Pancreas (tissue), 10 donors: ENCODE measurements around the gene MANF. TPM values are rescaled to one million over a fixed set of nuclear protein-coding genes. Genes with fewer than 3 reads are reported as not detected.
"Not testable (repeated sequence)": the region's sequence is repeated elsewhere in the genome, so short reads cannot be mapped to it uniquely, and the experiment has no call there.

ENCODE experiments used
- ATAC-seq, 4 donors: fragments of 200-7000 bp; cut with Tn5 transposase; one replicate each; pipeline versions ENCODE4 v1.8.0 to v1.9.1; 2020; ENCODE audit warnings: mild to moderate bottlenecking in 4 of 4, moderate library complexity in 4 of 4
- DNase-seq, 6 donors: peaks; one replicate each; pipeline ENCODE4 v3.0.0-alpha.2; 2020
- FAIRE-seq: peaks from 2 replicates; lab custom pipeline; 2012; peaks lifted over from hg19 to GRCh38; lab: Jason Lieb, UNC
- H3K27ac ChIP-seq, 4 donors: fragments of 200-600 bp; sonication (generic); 1 replicate in 3 of 4; 2 replicates in 1 of 4; pipeline versions ENCODE4 v1.5.0 to v1.8.0; 2020
- H3K27me3 ChIP-seq, 4 donors: fragments of 200-600 bp; one replicate each; pipeline ENCODE4 v1.8.0; 2021
- H3K36me3 ChIP-seq, 3 donors: fragments of 200-600 bp; sonication (generic) in 1 of 3; one replicate each; pipeline versions ENCODE4 v1.5.0 to v1.8.0; 2020 to 2021
- H3K4me1 ChIP-seq, 3 donors: fragments of 200-600 bp; one replicate each; pipeline ENCODE4 v1.8.0; 2021
- H3K4me3 ChIP-seq, 4 donors: fragments of 200-600 bp; sonication (generic) in 2 of 4; one replicate each; pipeline versions ENCODE4 v1.5.0 to v1.8.0; 2020 to 2021
- H3K9me3 ChIP-seq, 4 donors: fragments of 200-600 bp; one replicate each; pipeline ENCODE4 v1.8.0; 2021
- CTCF ChIP-seq, 4 donors: fragments of 200-600 bp; sonication (generic) in 3 of 4; IDR thresholded peaks; one replicate each; pipeline versions ENCODE4 v1.5.0 to v1.8.0; 2021; ENCODE audit warnings: antibody characterized with exemption in 4 of 4
- WGBS, 2 donors: extraction: QIAGEN DNeasy Blood & Tissue Kit; methylation state at CpG; one replicate each; pipeline ENCODE4 v1.1.7; 2013; 5-methylcytosine and 5-hydroxymethylcytosine counted together
- intact Hi-C, 3 donors: fragments of 100-400 bp; cut with DNase I; formaldehyde crosslinking; loops; one replicate each; pipeline versions ENCODE4 v1.11.1 to v1.14.2; 2022
- polyA plus RNA-seq, 2 donors: library from polyadenylated mRNA; stranded (reverse); fragments of 200-250 nt; gene quantifications; one replicate each; pipeline ENCODE4 v1.2.3, GENCODE V29; 2013
- total RNA-seq, 6 donors: library from RNA; stranded (reverse); fragmentation: NEBNext Ultra II Directional in 4 of 6; extraction: Animal tissue kit (Norgen Biotek cat#: 25700) in 4 of 6; gene quantifications; one replicate each; pipeline versions ENCODE4 v1.2.1 to v1.2.4, GENCODE V29; 2021 to 2023
- donor health status: healthy with polysubstance abuse.
- donor health status: DM: no; HTN: no; CAD: no; lungs with moderate emphysema.
- donor health status: DM: no; HTN: no; CAD: no.
- donor health status: control.
- donor health status: control.
- donor health status: Bipolar disorder and iron deficiency.
- donor health status: DM: yes; HTN: yes; CAD: no.
- donor health status: DM: no; HTN: no; CAD: no.
- donor health status: DM: no; HTN: no; CAD: no.
- donor health status: DM: yes; HTN: yes; CAD: no.

Gene MANF
- total and polyA plus RNA-seq, 8 donors, result 30.6 to 74.4 (median 51.6) TPM

GRCh38 chr3:51386852-51387229 is 1.8 kb downstream of the MANF start:
- intact Hi-C loops, result no loop called here
- peaks cover 0 to 6% (median 0%) of the 10 kb centered on the region in 3 donors for H3K36me3 ChIP-seq
- FAIRE-seq (no peak), ATAC-seq (no peak), DNase-seq (peak in 1 of 6 donors; percentile 46)
- 44 to 47% methylated on average over 5 of the region's 5 CpGs for WGBS, 2 donors
- peaks cover 14 to 41% (median 26%) of the 10 kb centered on the region in 3 donors for H3K4me1 ChIP-seq
- H3K9me3 ChIP-seq, result no peaks in the 10 kb centered on the region
- H3K4me3 ChIP-seq, result peak overlapping the region in 2 of 4 donors; percentile 86 to 88
- no peak for TF ChIP-seq CTCF (IDR thresholded peaks at IDR 0.05)
- H3K27me3 ChIP-seq, result no peaks in the 10 kb centered on the region
- H3K27ac ChIP-seq, result peak overlapping the region in 1 of 4 donors; percentile 94

- H3K9me3 ChIP-seq, FAIRE-seq, H3K36me3 ChIP-seq, H3K27me3 ChIP-seq, intact Hi-C loops, ATAC-seq, H3K27ac ChIP-seq: not testable (repeated sequence)
- DNase-seq, result peak in 2 of 6 donors; percentile 30 to 37
- 38% methylated on average over 6 of the region's 6 CpGs for WGBS, 2 donors
- Histone ChIP-seq H3K4me3 (peak overlapping the region in 2 of 4 donors; percentile 86 to 88), H3K4me1 (peaks cover 18 to 44% (median 27%) of the 10 kb centered on the region in 3 donors)
These were observed 2.2 kb downstream of the MANF start for GRCh38 chr3:51387281-51387680.

- intact Hi-C loops, result no loop called here
- Histone ChIP-seq H3K9me3 (no peaks in the 10 kb centered on the region), H3K27ac (peak overlapping the region in 1 of 4 donors; percentile 48), H3K27me3 (no peaks in the 10 kb centered on the region), H3K4me1 (peaks cover 25 to 53% (median 36%) of the 10 kb centered on the region in 3 donors), H3K4me3 (peak overlapping the region in 1 of 4 donors; percentile 88), H3K36me3 (peaks cover 0 to 9% (median under 1%) of the 10 kb centered on the region in 3 donors)
- FAIRE-seq (no peak), DNase-seq (peak in 1 of 6 donors; percentile 24), ATAC-seq (no peak)
- TF ChIP-seq CTCF (IDR thresholded peaks at IDR 0.05), result no peak
- WGBS, 2 donors, result 33 to 37% methylated on average over 6 of the region's 6 CpGs
These were observed 3.4 kb downstream of the MANF start for GRCh38 chr3:51388286-51389029.

- FAIRE-seq (no peak), DNase-seq (peak in 4 of 6 donors; percentile 37 to 67 (median 52)), ATAC-seq (no peak)
- Histone ChIP-seq H3K36me3 (peaks cover 0 to 17% (median 8%) of the 10 kb centered on the region in 3 donors), H3K4me1 (peaks cover 36 to 57% (median 48%) of the 10 kb centered on the region in 3 donors), H3K27ac (no peak overlapping the region), H3K27me3 (no peaks in the 10 kb centered on the region), H3K9me3 (no peaks in the 10 kb centered on the region), H3K4me3 (no peak overlapping the region)
- WGBS, 2 donors, result 45 to 52% methylated on average over 6 of the region's 6 CpGs
- peak; percentile 14 to 61 (median 47) for TF ChIP-seq CTCF (IDR thresholded peaks at IDR 0.05)
- intact Hi-C loops, result loop anchor here in 1 of 3 donors (10.0 kb wide), 1 partner anchor 415 kb away; no protein-coding TSS in a partner anchor
These were observed 4.5 kb downstream of the MANF start for GRCh38 chr3:51389423-51390183.
